OCI-LY1 (cell line): ENCODE results near the gene DHX38.

Source experiments
- H2AFZ ChIP-seq: fragments of 200-600 bp; sonication (generic), shearing (Covaris generic); 2 replicates; pipeline ENCODE4 v1.6.0; 2014; ENCODE audit warnings: antibody characterized with exemption, mild to moderate bottlenecking, low read length
- H3F3A ChIP-seq: fragments of 200-600 bp; sonication (generic), shearing (Covaris generic); 2 replicates; pipeline ENCODE4 v1.6.0; 2014; ENCODE audit warnings: mild to moderate bottlenecking, antibody characterized with exemption, low read length, moderate library complexity; ENCODE audit not compliant: insufficient read depth
- H3K27ac ChIP-seq: fragments of 200-600 bp; sonication (generic); 2 replicates; pipeline ENCODE4 v1.5.1; 2014; ENCODE audit warnings: low read length, mixed run types, mild to moderate bottlenecking, low read depth; ENCODE audit not compliant: poor library complexity, severe bottlenecking
- H3K27me3 ChIP-seq: fragments of 200-600 bp; sonication (generic); 2 replicates; pipeline ENCODE4 v1.6.0; 2014; ENCODE audit warnings: antibody characterized with exemption, mild to moderate bottlenecking, low read length, moderate library complexity; ENCODE audit not compliant: insufficient read depth
- H3K36me3 ChIP-seq: fragments of 200-600 bp; sonication (generic); 2 replicates; pipeline ENCODE4 v1.6.1; 2014; ENCODE audit warnings: mild to moderate bottlenecking, antibody characterized with exemption, low read length, moderate library complexity, mixed read lengths; ENCODE audit not compliant: insufficient read depth
- H3K4me1 ChIP-seq: fragments of 200-600 bp; sonication (generic); 2 replicates; pipeline ENCODE4 v1.5.1; 2014; ENCODE audit warnings: mild to moderate bottlenecking, low read length, moderate library complexity; ENCODE audit not compliant: insufficient read depth, severe bottlenecking
- H3K4me2 ChIP-seq: fragments of 200-600 bp; sonication (generic), shearing (Covaris generic); 2 replicates; pipeline ENCODE4 v1.6.1; 2014; ENCODE audit warnings: low read length
- H3K4me3 ChIP-seq: fragments of 200-600 bp; sonication (generic); 2 replicates; pipeline ENCODE4 v1.5.1; 2014; ENCODE audit warnings: low read length, low read depth, mild to moderate bottlenecking, mixed read lengths; ENCODE audit not compliant: poor library complexity, severe bottlenecking
- H3K79me2 ChIP-seq: fragments of 200-600 bp; shearing (Covaris generic); 2 replicates; pipeline ENCODE4 v1.6.1; 2016; ENCODE audit warnings: mixed run types, low read length, mixed read lengths; ENCODE audit not compliant: insufficient read depth
- H3K9ac ChIP-seq: fragments of 200-600 bp; sonication (generic), shearing (Covaris generic); 2 replicates; pipeline ENCODE4 v1.6.1; 2014; ENCODE audit warnings: mild to moderate bottlenecking, low read length, mixed read lengths
- H3K9me2 ChIP-seq: fragments of 200-600 bp; sonication (generic), shearing (Covaris generic); 2 replicates; pipeline ENCODE4 v1.6.1; 2014; ENCODE audit warnings: low read depth, mild to moderate bottlenecking, low read length, mixed read lengths
- H3K9me3 ChIP-seq: fragments of 200-600 bp; shearing (Covaris generic); 2 replicates; pipeline ENCODE4 v1.6.1; 2014; ENCODE audit warnings: low read length, mixed read lengths
- H4K20me1 ChIP-seq: fragments of 200-600 bp; sonication (generic), shearing (Covaris generic); 2 replicates; pipeline ENCODE4 v1.6.0; 2016; ENCODE audit warnings: mild to moderate bottlenecking, low read length; ENCODE audit not compliant: insufficient read depth
- CTCF ChIP-seq: fragments of 200-600 bp; sonication (generic), shearing (Covaris generic); IDR thresholded peaks from 2 replicates; pipeline ENCODE4 v1.5.1; 2017; ENCODE audit warnings: mild to moderate bottlenecking, antibody characterized with exemption, low read length, moderate library complexity, mixed read lengths
- EZH2 ChIP-seq: fragments of 200-600 bp; sonication (generic), shearing (Covaris generic); IDR thresholded peaks from 2 replicates; pipeline ENCODE4 v1.8.0; 2017; ENCODE audit warnings: borderline replicate concordance, mixed run types, mild to moderate bottlenecking, antibody characterized with exemption, low read length, moderate library complexity, mixed read lengths

DHX38 gene

GRCh38 chr16:72108353-72109102, 14.9 kb downstream of the DHX38 start:
- H3K36me3 ChIP-seq: peaks cover 94% of the 10 kb centered on the region
- no peak overlapping the region for H3K4me3 ChIP-seq
- H3K79me2 ChIP-seq: no peaks in the 10 kb centered on the region
- no peaks in the 10 kb centered on the region for H4K20me1 ChIP-seq
- no peak overlapping the region for H2AFZ ChIP-seq
- no peak overlapping the region for H3K9ac ChIP-seq
- TF ChIP-seq CTCF (no peak), EZH2 (no peak)
- H3K9me3 ChIP-seq: no peaks in the 10 kb centered on the region
- H3K4me1 ChIP-seq: no peaks in the 10 kb centered on the region
- no peaks in the 10 kb centered on the region for H3K27me3 ChIP-seq
- H3F3A ChIP-seq: no peaks in the 10 kb centered on the region
- no peaks in the 10 kb centered on the region for H3K9me2 ChIP-seq
- H3K27ac ChIP-seq: no peak overlapping the region
- no peak overlapping the region for H3K4me2 ChIP-seq

GRCh38 chr16:72109300-72109699, 15.7 kb downstream of the DHX38 start:
- H3K27ac ChIP-seq: no peak overlapping the region
- no peaks in the 10 kb centered on the region for H3K27me3 ChIP-seq
- no peaks in the 10 kb centered on the region for H3K9me3 ChIP-seq
- H3K4me3 ChIP-seq: no peak overlapping the region
- no peaks in the 10 kb centered on the region for H3K9me2 ChIP-seq
- H4K20me1 ChIP-seq: no peaks in the 10 kb centered on the region
- H3K4me1 ChIP-seq: no peaks in the 10 kb centered on the region
- no peak for TF ChIP-seq EZH2
- no peak for TF ChIP-seq CTCF
- H2AFZ ChIP-seq: no peak overlapping the region
- H3K4me2 ChIP-seq: no peak overlapping the region
- no peaks in the 10 kb centered on the region for H3F3A ChIP-seq
- peaks cover 86% of the 10 kb centered on the region for H3K36me3 ChIP-seq
- no peaks in the 10 kb centered on the region for H3K79me2 ChIP-seq
- H3K9ac ChIP-seq: no peak overlapping the region

- TF ChIP-seq EZH2: no peak
- no peak for TF ChIP-seq CTCF
- Histone ChIP-seq H3K9me3 (no peaks in the 10 kb centered on the region), H3K4me2 (no peak overlapping the region), H3F3A (no peaks in the 10 kb centered on the region), H3K4me3 (no peak overlapping the region), H2AFZ (no peak overlapping the region), H3K27me3 (no peaks in the 10 kb centered on the region), H3K36me3 (peaks cover 79% of the 10 kb centered on the region), H3K9me2 (no peaks in the 10 kb centered on the region), H3K79me2 (no peaks in the 10 kb centered on the region), H3K9ac (no peak overlapping the region), H3K27ac (no peak overlapping the region), H3K4me1 (no peaks in the 10 kb centered on the region), H4K20me1 (no peaks in the 10 kb centered on the region)
Measured at GRCh38 chr16:72109966-72110530, 16.4 kb downstream of the DHX38 start.
